ENCODE results near the gene FARSA.
"Not testable (repeated sequence)": the region's sequence is repeated elsewhere in the genome, so short reads cannot be mapped to it uniquely, and the experiment has no call there.

Gene FARSA

GRCh38 chr19:12953799-12954611 is 20.5 kb upstream of the FARSA start:
- DNase-seq: no peak

GRCh38 chr19:12953138-12953798 is 19.8 kb upstream of the FARSA start:
- DNase-seq: no peak

- no peak for DNase-seq
These were observed 19.1 kb upstream of the FARSA start for GRCh38 chr19:12952488-12953137.

DNA sequence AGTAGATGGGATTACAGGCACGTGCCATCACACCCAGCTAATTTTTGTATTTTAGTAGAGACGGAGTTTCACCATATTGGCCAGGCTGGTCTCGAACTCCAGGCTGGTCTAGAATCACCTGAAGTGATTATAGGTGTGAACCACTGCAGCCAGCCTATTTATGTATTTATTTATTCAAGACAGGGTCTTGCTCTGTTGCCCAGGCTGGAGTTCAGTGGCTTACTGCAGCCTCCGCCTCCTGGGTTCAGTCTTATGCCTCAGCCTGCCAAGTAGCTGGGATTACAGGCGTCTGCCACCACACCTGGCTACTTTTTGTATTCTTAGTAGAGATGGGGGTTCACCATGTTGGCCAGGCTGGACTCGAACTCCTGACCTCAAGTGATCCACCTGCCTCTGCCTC is 18.5 kb upstream of the FARSA start:
- not testable (repeated sequence) for DNase-seq

DNA sequence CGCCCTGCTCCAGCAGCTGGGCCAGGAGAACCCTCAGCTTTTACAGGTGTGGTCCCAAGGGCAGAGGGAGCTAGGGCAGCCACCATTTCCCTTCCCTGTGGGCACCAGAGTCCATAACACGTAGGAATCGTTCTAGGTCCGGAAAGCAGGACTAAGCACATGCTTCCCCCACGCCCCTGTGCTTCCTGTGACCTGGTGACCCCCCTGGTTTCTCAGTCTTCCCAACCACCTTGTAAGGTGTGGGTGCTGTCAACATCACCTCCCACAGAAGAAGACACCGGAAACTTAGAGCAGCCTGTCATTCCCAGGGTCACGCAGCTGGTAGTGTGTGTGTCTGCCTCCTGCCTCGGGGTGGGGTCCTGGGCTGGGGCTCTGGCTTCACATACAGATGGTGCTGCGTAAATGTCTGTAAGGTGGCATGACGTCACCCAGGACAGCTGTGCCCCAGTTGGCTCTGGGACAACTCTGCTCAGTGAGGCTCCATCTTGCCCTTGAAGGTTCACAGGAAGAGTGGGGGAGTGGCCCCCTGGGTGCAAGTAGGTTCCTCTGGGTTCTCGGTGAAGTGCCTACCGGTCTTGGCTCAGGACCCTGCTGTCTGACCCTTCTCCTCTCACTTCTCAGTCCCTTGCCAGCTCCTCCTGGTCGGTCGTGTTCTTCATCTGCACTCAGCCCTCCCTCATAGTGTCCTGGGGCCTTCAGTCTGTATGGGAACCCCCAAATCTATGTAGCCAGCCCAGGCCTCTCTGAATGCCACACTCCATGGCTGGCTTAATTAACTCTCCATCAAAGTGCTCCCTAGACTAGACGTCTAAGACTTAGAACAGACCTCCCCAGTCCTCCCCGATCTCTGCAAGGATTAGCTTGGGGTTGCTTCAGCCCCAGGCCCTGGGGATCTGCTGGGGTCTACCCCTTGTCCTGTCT is 16.1 kb upstream of the FARSA start:
- DNase-seq: no peak

DNA sequence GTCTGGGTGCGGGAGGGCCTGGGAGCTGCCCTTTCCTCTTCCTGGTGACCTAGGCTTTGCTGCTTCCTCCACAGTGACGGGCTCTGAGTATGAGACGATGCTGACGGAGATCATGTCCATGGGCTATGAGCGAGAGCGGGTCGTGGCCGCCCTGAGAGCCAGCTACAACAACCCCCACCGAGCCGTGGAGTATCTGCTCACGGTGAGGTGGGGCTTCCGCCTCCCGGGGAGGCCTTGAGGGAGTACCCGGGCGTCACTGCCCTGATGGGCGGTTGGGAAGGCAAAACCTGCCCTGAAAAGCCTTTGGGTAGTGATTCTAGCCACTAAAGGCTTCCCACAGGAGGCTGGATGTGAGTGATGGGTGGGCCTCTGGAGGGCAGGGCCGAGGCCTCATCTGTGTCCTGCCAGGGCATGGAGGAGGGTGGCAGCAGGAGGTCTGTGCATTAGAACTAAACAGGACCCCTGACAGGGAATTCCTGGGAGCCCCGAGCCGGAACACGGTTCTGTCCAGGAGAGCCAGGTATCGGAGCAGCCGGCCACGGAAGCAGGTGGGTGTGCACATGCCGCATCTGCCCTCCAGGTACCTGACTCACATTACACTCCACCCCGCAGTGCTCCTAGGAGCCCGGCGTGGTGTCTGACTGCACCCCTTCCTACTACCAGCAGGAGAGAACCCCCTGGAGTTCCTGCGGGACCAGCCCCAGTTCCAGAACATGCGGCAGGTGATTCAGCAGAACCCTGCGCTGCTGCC is 15.3 kb upstream of the FARSA start:
- DNase-seq: no peak

DNA sequence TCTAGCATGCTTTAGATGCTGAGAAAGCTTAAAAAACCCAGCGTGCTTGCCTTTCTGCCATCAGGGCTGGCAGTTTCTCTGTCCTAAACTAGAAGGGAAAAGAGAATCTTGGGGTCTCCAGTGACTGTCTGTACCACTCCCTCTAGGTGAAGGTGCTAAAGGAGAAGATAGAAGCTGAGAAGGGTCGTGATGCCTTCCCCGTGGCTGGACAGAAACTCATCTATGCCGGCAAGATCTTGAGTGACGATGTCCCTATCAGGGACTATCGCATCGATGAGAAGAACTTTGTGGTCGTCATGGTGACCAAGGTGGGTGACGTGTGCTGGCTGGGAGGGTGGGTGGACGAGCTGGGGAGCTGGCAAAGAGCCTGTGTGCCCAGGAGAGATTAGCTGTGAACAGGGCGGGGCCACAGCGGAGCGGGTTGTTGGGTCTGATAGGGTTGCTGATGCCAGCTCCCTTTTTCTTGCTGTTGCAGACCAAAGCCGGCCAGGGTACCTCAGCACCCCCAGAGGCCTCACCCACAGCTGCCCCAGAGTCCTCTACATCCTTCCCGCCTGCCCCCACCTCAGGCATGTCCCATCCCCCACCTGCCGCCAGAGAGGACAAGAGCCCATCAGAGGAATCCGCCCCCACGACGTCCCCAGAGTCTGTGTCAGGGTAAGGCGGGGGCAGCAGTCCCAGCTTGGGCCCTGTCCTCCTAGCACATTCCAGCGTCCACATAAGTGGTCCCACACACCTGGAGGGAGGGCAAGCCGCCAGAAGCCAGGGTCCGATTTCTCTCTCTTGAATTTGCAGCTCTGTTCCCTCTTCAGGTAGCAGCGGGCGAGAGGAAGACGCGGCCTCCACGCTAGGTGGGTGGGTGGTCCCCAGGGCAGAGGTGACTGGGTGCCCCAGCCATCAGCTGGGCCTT is 14.4 kb upstream of the FARSA start:
- no peak for DNase-seq

DNA sequence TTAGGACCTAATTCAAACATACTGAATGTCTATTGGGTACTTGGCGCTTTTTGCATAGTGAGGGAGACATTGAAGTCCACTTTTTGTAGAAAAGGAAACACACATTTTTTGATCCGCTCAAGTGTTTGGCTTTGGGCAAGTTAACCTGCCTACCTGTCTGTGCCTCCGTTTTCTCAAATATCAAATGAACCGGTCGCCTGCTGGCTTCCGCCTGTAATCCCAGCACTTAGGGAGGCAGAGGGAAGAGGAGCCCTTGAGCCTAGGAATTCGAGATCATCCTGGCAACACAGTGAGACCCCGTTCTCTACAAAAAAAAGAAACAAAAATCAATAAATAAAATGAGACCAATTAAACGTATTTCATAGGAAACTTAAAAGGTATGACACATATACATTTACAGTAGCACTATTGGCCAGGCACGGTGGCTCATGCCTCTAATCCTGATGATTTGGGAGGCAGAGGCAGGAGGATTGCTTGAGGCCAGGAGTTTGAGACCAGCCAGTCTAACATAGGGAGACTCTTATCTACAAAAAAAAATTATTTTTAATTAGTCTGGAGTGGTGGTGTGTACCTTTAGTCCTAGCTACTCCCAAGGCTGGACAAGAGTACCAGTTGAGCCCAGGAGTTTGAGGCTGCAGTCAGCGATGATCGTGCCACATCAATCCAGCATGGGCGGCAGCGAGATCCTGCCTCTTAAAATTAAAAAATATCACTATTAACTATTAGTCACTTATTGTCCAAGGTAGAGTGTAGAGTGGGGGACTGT is 13.4 kb upstream of the FARSA start:
- DNase-seq: no peak

DNA sequence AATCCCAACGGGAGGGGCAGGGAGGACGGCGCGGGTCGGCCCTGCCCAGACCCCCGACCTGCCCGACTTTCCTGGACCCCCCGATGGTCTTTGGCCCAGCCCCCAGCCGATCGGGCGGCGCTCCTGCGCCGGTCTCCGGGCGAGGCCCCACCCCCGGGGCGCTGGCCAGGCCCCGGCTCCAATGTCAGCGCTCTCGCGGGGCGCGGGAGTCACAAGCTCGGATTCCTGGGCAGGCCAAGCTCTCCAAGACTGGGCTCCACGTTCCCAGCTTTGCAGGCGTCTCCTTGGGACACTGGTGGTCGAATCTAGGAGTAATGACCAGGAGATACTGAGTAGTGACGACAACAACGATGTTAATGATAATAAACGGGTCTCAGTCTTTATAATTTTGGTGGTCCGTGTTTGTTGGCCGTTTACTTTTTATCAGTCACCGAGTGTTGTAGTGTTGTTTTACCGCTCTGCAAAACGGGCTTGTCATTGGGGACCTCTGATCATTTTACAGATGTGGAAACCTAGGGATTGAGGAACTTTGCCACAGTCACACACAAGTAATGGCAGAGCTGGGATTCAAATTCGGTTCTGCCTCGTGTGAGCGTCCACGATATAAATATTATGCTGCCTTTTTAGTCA is 12.7 kb upstream of the FARSA start:
- peak; percentile 54 for DNase-seq

DNA sequence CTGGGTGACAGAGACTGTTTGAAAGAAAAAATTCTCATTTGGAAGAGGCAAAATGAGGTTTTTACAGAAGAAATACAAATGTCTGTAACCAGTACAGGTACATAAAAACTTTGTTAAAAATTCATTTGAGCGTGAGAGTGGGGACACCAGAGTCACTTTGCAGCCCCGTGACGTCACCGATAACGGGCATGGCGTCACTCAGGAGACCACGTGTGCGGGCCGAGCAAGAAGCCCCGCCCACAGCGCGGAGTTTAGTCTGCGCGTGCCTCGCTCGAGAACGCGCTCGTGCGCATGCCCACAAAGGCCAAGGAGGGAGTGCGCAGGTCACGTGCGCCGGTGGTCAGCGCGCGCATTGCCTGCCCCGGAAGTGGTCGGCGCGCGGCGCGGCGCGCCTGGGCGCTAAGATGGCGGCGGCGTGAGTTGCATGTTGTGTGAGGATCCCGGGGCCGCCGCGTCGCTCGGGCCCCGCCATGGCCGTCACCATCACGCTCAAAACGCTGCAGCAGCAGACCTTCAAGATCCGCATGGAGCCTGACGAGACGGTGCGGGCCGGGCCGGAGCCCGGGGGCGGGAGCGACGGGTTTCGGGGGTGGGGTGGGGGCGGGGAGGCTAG is 12.1 kb upstream of the FARSA start, which contains the start of gene RAD23A:
TSS of gene RAD23A (plus strand) at position 384 of the 613 bp plus-strand sequence. CDS start at position 471, 87 bp downstream.
- peak; percentile 99 for DNase-seq

GRCh38 chr19:12944104-12944674 is 10.7 kb upstream of the FARSA start:
- DNase-seq: no peak

DNA sequence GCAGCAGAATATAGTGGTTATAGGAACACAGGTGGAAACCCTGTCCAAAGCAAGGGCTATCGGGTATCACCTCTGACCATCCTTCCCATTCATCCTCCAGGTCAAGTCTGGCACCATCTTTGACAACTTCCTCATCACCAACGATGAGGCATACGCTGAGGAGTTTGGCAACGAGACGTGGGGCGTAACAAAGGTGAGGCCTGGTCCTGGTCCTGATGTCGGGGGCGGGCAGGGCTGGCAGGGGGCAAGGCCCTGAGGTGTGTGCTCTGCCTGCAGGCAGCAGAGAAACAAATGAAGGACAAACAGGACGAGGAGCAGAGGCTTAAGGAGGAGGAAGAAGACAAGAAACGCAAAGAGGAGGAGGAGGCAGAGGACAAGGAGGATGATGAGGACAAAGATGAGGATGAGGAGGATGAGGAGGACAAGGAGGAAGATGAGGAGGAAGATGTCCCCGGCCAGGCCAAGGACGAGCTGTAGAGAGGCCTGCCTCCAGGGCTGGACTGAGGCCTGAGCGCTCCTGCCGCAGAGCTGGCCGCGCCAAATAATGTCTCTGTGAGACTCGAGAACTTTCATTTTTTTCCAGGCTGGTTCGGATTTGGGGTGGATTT is 10.0 kb upstream of the FARSA start:
- no peak for DNase-seq

GRCh38 chr19:12940897-12941296 is 7.4 kb upstream of the FARSA start:
- no peak for DNase-seq

GRCh38 chr19:12939975-12940423 is 6.5 kb upstream of the FARSA start:
- no peak for DNase-seq

DNA sequence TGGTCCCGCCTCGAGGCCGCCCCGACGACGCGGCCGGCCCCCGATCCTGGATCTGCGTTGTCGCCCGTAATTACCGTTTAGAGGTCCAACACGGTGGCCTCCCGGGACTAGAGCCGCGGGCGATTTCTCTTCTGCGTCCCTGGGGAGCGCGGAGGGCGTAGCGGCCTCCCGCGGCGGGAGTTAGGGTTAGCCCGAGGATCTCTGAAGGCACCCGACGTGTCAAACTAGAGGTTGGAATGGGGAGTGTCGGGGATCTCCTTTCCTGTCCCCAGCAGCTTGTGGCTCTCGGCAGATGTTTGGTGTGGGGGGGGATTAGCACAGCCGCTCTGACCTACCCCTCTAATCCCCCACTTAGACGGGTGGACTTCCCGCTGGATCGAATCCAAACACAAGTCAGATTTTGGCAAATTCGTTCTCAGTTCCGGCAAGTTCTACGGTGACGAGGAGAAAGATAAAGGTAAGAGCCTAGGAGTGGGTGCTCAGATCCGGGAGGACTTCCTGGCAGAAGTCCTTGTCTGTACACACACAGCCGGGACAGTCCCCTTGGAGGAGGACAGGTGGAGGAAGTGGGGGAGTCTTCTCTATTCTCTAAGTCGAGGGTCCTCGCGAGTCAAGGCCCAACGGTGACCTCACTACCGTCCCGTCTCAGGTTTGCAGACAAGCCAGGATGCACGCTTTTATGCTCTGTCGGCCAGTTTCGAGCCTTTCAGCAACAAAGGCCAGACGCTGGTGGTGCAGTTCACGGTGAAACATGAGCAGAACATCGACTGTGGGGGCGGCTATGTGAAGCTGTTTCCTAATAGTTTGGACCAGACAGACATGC is 5.5 kb upstream of the FARSA start:
- DNase-seq: peak; percentile 39

- DNase-seq: peak; percentile 98
These were observed 4.6 kb upstream of the FARSA start, which contains the start of gene CALR for GRCh38 chr19:12937927-12938778. Gene CALR (plus strand): TSS chr19:12938609. CDS start chr19:12938680, 71 bp downstream.
